B cell (primary cell): Measurements from ENCODE around the gene TMEM221. TPM values are rescaled to one million over a fixed set of nuclear protein-coding genes. Genes with fewer than 3 reads are reported as not detected.

Experiments used
- ATAC-seq: fragments of 200-7000 bp; cut with Tn5 transposase; one replicate; pipeline ENCODE4 v1.10.0; 2021; ENCODE audit warnings: low read depth, mild to moderate bottlenecking, moderate number of reproducible peaks, moderate library complexity
- CTCF ChIA-PET: fragments of 350-600 bp; sonication (Branson Sonifier 250); formaldehyde crosslinking; loops from one replicate; lab custom pipeline; 2021; ENCODE audit warnings: antibody characterized with exemption, inconsistent platforms; lab: Charles Lee
- POLR2A ChIA-PET: fragments of 350-600 bp; sonication (Branson Sonifier 250); formaldehyde crosslinking; loops from one replicate; lab custom pipeline; 2021; ENCODE audit warnings: antibody characterized with exemption; lab: Charles Lee
- DNase-seq: peaks from one replicate; pipeline ENCODE4 v3.0.0; 2013
- H2AFZ ChIP-seq: 2 replicates; pipeline ENCODE4 v1.6.1; 2012; ENCODE audit warnings: mild to moderate bottlenecking, low read depth, low read length; ENCODE audit not compliant: insufficient read depth, poor library complexity, severe bottlenecking
- H3K27ac ChIP-seq, 2 donors: 1 replicate in 1 of 2; 2 replicates in 1 of 2; pipeline ENCODE4 v1.5.1; 2012 to 2013; ENCODE audit warnings: low read length in 2 of 2, mild to moderate bottlenecking in 2 of 2, moderate library complexity in 1 of 2
- H3K27me3 ChIP-seq, 4 experiments: fragments of 200-600 bp in 1 of 4; sonication (generic) in 1 of 4; replicated peaks in 1 of 4; 1 replicate in 2 of 4; 2 replicates in 2 of 4; pipeline versions ENCODE4 v1.6.1 to v1.7.0; 2013 to 2016; ENCODE audit warnings: low read length in 3 of 4, mild to moderate bottlenecking in 2 of 4, mixed read lengths in 1 of 4, moderate library complexity in 1 of 4; ENCODE audit not compliant: insufficient read depth in 4 of 4, control insufficient read depth in 3 of 4; ENCODE audit errors: control extremely low read depth in 1 of 4
- H3K36me3 ChIP-seq, 2 experiments: replicated peaks in 1 of 2; 1 replicate in 1 of 2; 2 replicates in 1 of 2; pipeline versions ENCODE4 v1.6.1 to v1.7.1; 2013; ENCODE audit warnings: low read length in 1 of 2; ENCODE audit not compliant: insufficient read depth in 2 of 2, control insufficient read depth in 1 of 2; ENCODE audit errors: control extremely low read depth in 1 of 2, extremely low read depth in 1 of 2
- H3K4me1 ChIP-seq, 2 donors: fragments of 200-600 bp in 1 of 2; sonication (generic) in 1 of 2; 1 replicate in 1 of 2; 2 replicates in 1 of 2; pipeline versions ENCODE4 v1.5.1 to v1.6.1; 2013 to 2017; ENCODE audit warnings: low read length in 2 of 2; ENCODE audit not compliant: control insufficient read depth in 2 of 2, insufficient read depth in 2 of 2
- H3K4me2 ChIP-seq: replicated peaks from 2 replicates; pipeline ENCODE3; 2012; ENCODE audit warnings: mild to moderate bottlenecking, low read depth, low read length; ENCODE audit not compliant: poor library complexity, severe bottlenecking
- H3K4me3 ChIP-seq, 5 experiments: fragments of 200-600 bp in 1 of 5; sonication (generic) in 1 of 5; 1 replicate in 3 of 5; 2 replicates in 2 of 5; pipeline versions ENCODE4 v1.5.1 to v1.7.0; 2011 to 2016; ENCODE audit warnings: low read length in 4 of 5, mild to moderate bottlenecking in 4 of 5, low read depth in 2 of 5, control low read depth in 1 of 5, moderate library complexity in 1 of 5; ENCODE audit not compliant: insufficient read depth in 1 of 5; ENCODE audit errors: control extremely low read depth in 1 of 5, extremely low read depth in 1 of 5
- H3K79me2 ChIP-seq: fragments of 200-600 bp; sonication (generic); one replicate; pipeline ENCODE4 v1.6.0; 2016; ENCODE audit warnings: low read length; ENCODE audit not compliant: control insufficient read depth, insufficient read depth
- H3K9ac ChIP-seq: fragments of 200-600 bp; sonication (generic); 2 replicates; pipeline ENCODE4 v1.6.1; 2017; ENCODE audit warnings: mild to moderate bottlenecking, low read length, moderate library complexity
- H3K9me3 ChIP-seq, 3 donors: one replicate each; pipeline versions ENCODE4 v1.6.1 to v1.7.1; 2013; ENCODE audit warnings: low read length in 2 of 3; ENCODE audit not compliant: control insufficient read depth in 2 of 3, insufficient read depth in 1 of 3; ENCODE audit errors: control extremely low read depth in 1 of 3
- H4K20me1 ChIP-seq: 2 replicates; pipeline ENCODE4 v1.6.0; 2012; ENCODE audit warnings: mild to moderate bottlenecking, low read length; ENCODE audit not compliant: insufficient read depth, control insufficient read depth, poor library complexity, severe bottlenecking
- H3K27ac Mint-ChIP-seq: one replicate; pipeline ENCODE4 v1.8.0; 2021; ENCODE audit warnings: mixed read lengths
- H3K27me3 Mint-ChIP-seq: one replicate; pipeline ENCODE4 v1.8.0; 2021; ENCODE audit warnings: mixed read lengths
- H3K4me1 Mint-ChIP-seq: one replicate; pipeline ENCODE4 v1.8.0; 2021; ENCODE audit warnings: mixed read lengths
- H3K4me3 Mint-ChIP-seq: one replicate; pipeline ENCODE4 v1.8.0; 2021; ENCODE audit warnings: mixed read lengths
- H3K9me3 Mint-ChIP-seq: one replicate; pipeline ENCODE4 v1.8.0; 2022; ENCODE audit warnings: mixed read lengths; ENCODE audit not compliant: insufficient read depth
- EZH2 ChIP-seq: IDR thresholded peaks from 2 replicates; pipeline ENCODE4 v1.6.1; 2012; ENCODE audit warnings: borderline replicate concordance, low read depth, mild to moderate bottlenecking, moderate library complexity, low read length; ENCODE audit not compliant: insufficient read depth, poor library complexity, severe bottlenecking
- whole genome bisulfite sequencing: methylation state at CpG from one replicate; pipeline ENCODE4 v1.1.5; 2013; ENCODE audit warnings: missing lambda C conversion rate; ENCODE audit not compliant: insufficient coverage; 5-methylcytosine and 5-hydroxymethylcytosine counted together
- intact Hi-C: fragments of 100-400 bp; cut with micrococcal nuclease; formaldehyde crosslinking; loops from one replicate; pipeline ENCODE4 v1.10.0; 2022
- polyA plus RNA-seq: library from polyadenylated mRNA; depleted of rRNA; stranded (reverse); fragments of >200 nt; gene quantifications from 2 replicates; pipeline ENCODE4 v1.2.3, GENCODE V29; 2012
- total RNA-seq, 2 donors: library from RNA; stranded (reverse); fragments of 120-200 nt in 1 of 2; gene quantifications; 1 replicate in 1 of 2; 2 replicates in 1 of 2; pipeline versions ENCODE4 v1.2.3 to v1.2.4, GENCODE V29; 2013 to 2022
- TF ChIP-seq, protein P1 (sequence below): fragments of 200-600 bp; IDR thresholded peaks from one replicate; pipeline ENCODE4 v1.8.0; 2022; ENCODE audit warnings: antibody characterized with exemption, mild to moderate bottlenecking

The TMEM221 gene
- total and polyA plus RNA-seq, 2 donors (not counting 1 experiment from before 2014, with no cell fraction given) = not detected

DNA sequence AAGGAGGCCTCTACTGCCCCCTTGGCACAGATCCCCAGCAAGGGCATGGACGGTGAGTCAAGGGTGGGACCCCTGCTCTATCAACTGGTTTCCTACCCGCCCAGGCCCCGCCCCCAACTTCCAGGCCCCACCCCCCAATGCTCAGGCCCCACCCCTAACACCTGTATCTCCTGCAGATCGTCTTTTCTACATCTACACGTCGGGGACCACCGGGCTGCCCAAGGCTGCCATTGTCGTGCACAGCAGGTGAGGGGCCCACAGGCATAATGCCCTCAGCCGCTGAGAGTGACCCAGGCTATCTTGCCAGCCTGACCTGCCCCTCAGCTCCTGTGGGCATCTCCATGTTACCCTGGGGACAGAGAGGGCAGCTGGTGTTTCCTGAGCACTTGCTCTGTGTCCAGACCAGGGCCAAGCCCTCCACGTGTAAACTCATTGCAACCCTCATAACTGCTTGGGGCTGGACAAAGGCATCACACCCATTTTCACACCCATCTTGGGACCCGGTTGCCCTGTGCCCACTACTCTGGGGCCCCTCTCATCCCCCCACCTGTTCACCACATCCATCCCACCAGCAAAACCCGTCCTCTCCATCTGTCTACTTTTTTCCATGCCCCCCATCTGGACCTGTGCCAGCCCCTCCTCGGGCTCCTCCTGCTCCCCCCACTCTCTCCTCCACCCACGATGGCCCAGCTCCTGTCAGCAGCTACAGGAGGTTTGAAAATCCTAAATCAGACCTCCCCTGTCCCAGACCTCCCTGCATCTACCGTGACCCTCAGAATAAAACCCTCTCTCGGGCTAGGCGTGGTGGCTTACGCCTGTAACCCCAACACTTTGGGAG is 39.0 kb upstream of the TMEM221 start:
- CTCF ChIA-PET = interaction anchor here (0.6 to 0.9 kb wide), 2 partner anchors 50 to 92 kb away, joined by 3 read pairs; no protein-coding TSS in a partner anchor
- no peak overlapping the region for H3K4me2 ChIP-seq

More for the DNA sequence above, 39.0 kb upstream of the TMEM221 start:
- H3K27me3 ChIP-seq = no peaks in the 10 kb centered on the region
- Mint-ChIP-seq H3K27ac (no peak overlapping the region), H3K4me3 (no peak overlapping the region), H3K4me1 (peaks cover 13% of the 10 kb centered on the region), H3K9me3 (no peaks in the 10 kb centered on the region), H3K27me3 (no peaks in the 10 kb centered on the region)
- H2AFZ ChIP-seq = no peak overlapping the region
- H3K9me3 ChIP-seq = no peaks in the 10 kb centered on the region
- no peaks in the 10 kb centered on the region for H4K20me1 ChIP-seq
- DNase-seq (no peak), ATAC-seq (no peak)
- intact Hi-C loops = no loop called here
- WGBS = 89% methylated on average over 15 of the region's 18 CpGs
- H3K79me2 ChIP-seq = no peaks in the 10 kb centered on the region
- H3K9ac ChIP-seq = no peak overlapping the region
- H3K4me1 ChIP-seq = peaks cover 9 to 20% of the 10 kb centered on the region in 2 donors
- no peak for TF ChIP-seq EZH2
- TF ChIP-seq, protein P1, sequence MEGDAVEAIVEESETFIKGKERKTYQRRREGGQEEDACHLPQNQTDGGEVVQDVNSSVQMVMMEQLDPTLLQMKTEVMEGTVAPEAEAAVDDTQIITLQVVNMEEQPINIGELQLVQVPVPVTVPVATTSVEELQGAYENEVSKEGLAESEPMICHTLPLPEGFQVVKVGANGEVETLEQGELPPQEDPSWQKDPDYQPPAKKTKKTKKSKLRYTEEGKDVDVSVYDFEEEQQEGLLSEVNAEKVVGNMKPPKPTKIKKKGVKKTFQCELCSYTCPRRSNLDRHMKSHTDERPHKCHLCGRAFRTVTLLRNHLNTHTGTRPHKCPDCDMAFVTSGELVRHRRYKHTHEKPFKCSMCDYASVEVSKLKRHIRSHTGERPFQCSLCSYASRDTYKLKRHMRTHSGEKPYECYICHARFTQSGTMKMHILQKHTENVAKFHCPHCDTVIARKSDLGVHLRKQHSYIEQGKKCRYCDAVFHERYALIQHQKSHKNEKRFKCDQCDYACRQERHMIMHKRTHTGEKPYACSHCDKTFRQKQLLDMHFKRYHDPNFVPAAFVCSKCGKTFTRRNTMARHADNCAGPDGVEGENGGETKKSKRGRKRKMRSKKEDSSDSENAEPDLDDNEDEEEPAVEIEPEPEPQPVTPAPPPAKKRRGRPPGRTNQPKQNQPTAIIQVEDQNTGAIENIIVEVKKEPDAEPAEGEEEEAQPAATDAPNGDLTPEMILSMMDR = no peak
- H3K4me3 ChIP-seq = no peak overlapping the region
- H3K36me3 ChIP-seq = no peaks in the 10 kb centered on the region
- H3K27ac ChIP-seq = no peak overlapping the region
- POLR2A ChIA-PET = no interaction called here
